Gastrocnemius medialis (tissue), 4 donors: ENCODE results near the gene WNT9B. TPM values are rescaled to one million over a fixed set of nuclear protein-coding genes. Genes with fewer than 3 reads are reported as not detected.

Experiments used
- ATAC-seq, 2 donors: fragments of 150-250 bp; one replicate each; pipeline ENCODE4 v1.9.1; 2016
- DNase-seq, 2 donors: peaks; one replicate each; pipeline ENCODE4 v3.0.0-alpha.2; 2019
- H3K27ac ChIP-seq, 4 donors: fragments of 200-600 bp; sonication (generic); 1 replicate in 1 of 4; 2 replicates in 3 of 4; pipeline ENCODE4 v1.5.1; 2016 to 2018; ENCODE audit warnings: mild to moderate bottlenecking in 2 of 4, moderate library complexity in 1 of 4
- H3K27me3 ChIP-seq, 3 donors: fragments of 200-600 bp; sonication (generic) in 2 of 3; 1 replicate in 1 of 3; 2 replicates in 2 of 3; pipeline versions ENCODE4 v1.5.1 to v1.6.0; 2016 to 2019; ENCODE audit warnings: mild to moderate bottlenecking in 1 of 3, moderate library complexity in 1 of 3
- H3K36me3 ChIP-seq, 2 donors: fragments of 200-600 bp; sonication (generic) in 1 of 2; one replicate each; pipeline ENCODE4 v1.5.1; 2017 to 2018
- H3K4me1 ChIP-seq, 2 donors: fragments of 200-600 bp; sonication (generic) in 1 of 2; one replicate each; pipeline ENCODE4 v1.5.1; 2016 to 2017; ENCODE audit warnings: mild to moderate bottlenecking in 2 of 2
- H3K4me3 ChIP-seq, 4 donors: fragments of 200-600 bp; sonication (generic) in 3 of 4; 1 replicate in 1 of 4; 2 replicates in 3 of 4; pipeline ENCODE4 v1.5.1; 2016 to 2019; ENCODE audit warnings: mild to moderate bottlenecking in 2 of 4
- H3K9me3 ChIP-seq, 3 donors: fragments of 200-600 bp; sonication (generic) in 2 of 3; 1 replicate in 1 of 3; 2 replicates in 2 of 3; pipeline ENCODE4 v1.5.1; 2016 to 2019
- POLR2A ChIP-seq, 2 donors: fragments of 450-650 bp; IDR thresholded peaks; one replicate each; pipeline ENCODE4 v1.6.1; 2017; ENCODE audit warnings: antibody characterized with exemption in 2 of 2, mild to moderate bottlenecking in 2 of 2, moderate library complexity in 2 of 2
- in situ Hi-C, 4 donors: fragments of 200-750 bp; cut with MboI; loops; one replicate each; pipeline versions ENCODE4 v1.15.0 to v1.8.0; 2017; ENCODE audit warnings: low sequenced_read_pairs in 4 of 4
- intact Hi-C: fragments of 100-400 bp; cut with DNase I; formaldehyde crosslinking; loops from one replicate; pipeline ENCODE4 v1.15.1; 2023; ENCODE audit warnings: low total_unique reads
- total RNA-seq, 4 donors: library from RNA; depleted of rRNA; stranded (reverse); fragments of >200 nt; gene quantifications; one replicate each; pipeline versions ENCODE4 v1.1.0 to v1.2.3, GENCODE V29; 2016
- TF ChIP-seq, protein P1 (sequence below), 5 experiments: fragments of 450-650 bp in 3 of 5; fragments of 200-600 bp in 2 of 5; sonication (generic) in 2 of 5; IDR thresholded peaks in 4 of 5; conservative IDR thresholded peaks in 1 of 5; 1 replicate in 4 of 5; 2 replicates in 1 of 5; pipeline ENCODE4 v1.5.1; 2016 to 2019; ENCODE audit warnings: antibody characterized with exemption in 5 of 5, mild to moderate bottlenecking in 3 of 5, moderate library complexity in 3 of 5

The WNT9B gene
- total RNA-seq, 4 donors from 2014 or later = 0.40 TPM; not detected in 3

GRCh38 chr17:46898860-46899259 is 47.5 kb downstream of the WNT9B start:
- in situ Hi-C loops = no loop called here
- H3K36me3 ChIP-seq = no peaks in the 10 kb centered on the region
- no peaks in the 10 kb centered on the region for H3K4me1 ChIP-seq
- H3K4me3 ChIP-seq = no peak overlapping the region
- DNase-seq (no peak), ATAC-seq (no peak)
- TF ChIP-seq, protein P1, sequence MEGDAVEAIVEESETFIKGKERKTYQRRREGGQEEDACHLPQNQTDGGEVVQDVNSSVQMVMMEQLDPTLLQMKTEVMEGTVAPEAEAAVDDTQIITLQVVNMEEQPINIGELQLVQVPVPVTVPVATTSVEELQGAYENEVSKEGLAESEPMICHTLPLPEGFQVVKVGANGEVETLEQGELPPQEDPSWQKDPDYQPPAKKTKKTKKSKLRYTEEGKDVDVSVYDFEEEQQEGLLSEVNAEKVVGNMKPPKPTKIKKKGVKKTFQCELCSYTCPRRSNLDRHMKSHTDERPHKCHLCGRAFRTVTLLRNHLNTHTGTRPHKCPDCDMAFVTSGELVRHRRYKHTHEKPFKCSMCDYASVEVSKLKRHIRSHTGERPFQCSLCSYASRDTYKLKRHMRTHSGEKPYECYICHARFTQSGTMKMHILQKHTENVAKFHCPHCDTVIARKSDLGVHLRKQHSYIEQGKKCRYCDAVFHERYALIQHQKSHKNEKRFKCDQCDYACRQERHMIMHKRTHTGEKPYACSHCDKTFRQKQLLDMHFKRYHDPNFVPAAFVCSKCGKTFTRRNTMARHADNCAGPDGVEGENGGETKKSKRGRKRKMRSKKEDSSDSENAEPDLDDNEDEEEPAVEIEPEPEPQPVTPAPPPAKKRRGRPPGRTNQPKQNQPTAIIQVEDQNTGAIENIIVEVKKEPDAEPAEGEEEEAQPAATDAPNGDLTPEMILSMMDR (IDR thresholded peaks at IDR 0.05 in 4 of 5, conservative IDR thresholded peaks at IDR 0.05 in 1 of 5) = no peak
- TF ChIP-seq POLR2A (IDR thresholded peaks at IDR 0.05) = no peak
- peaks cover 3 to 12% (median 4%) of the 10 kb centered on the region in 3 donors for H3K27me3 ChIP-seq
- intact Hi-C loops = no loop called here
- H3K27ac ChIP-seq = no peak overlapping the region
- H3K9me3 ChIP-seq = no peaks in the 10 kb centered on the region

GRCh38 chr17:46901291-46901690 is 49.9 kb downstream of the WNT9B start:
- Histone ChIP-seq H3K4me3 (no peak overlapping the region), H3K4me1 (no peaks in the 10 kb centered on the region), H3K27ac (no peak overlapping the region), H3K9me3 (no peaks in the 10 kb centered on the region), H3K36me3 (no peaks in the 10 kb centered on the region), H3K27me3 (no peaks in the 10 kb centered on the region)
- DNase-seq (no peak), ATAC-seq (no peak)
- TF ChIP-seq, protein P1 (IDR thresholded peaks at IDR 0.05 in 4 of 5, conservative IDR thresholded peaks at IDR 0.05 in 1 of 5) = no peak
- TF ChIP-seq POLR2A (IDR thresholded peaks at IDR 0.05) = no peak
- in situ Hi-C loops = no loop called here
- intact Hi-C loops = no loop called here

GRCh38 chr17:46903762-46904672 is 52.6 kb downstream of the WNT9B start:
- intact Hi-C loops = no loop called here
- Histone ChIP-seq H3K27ac (no peak overlapping the region), H3K36me3 (no peaks in the 10 kb centered on the region), H3K4me3 (no peak overlapping the region), H3K4me1 (no peaks in the 10 kb centered on the region), H3K27me3 (no peaks in the 10 kb centered on the region), H3K9me3 (no peaks in the 10 kb centered on the region)
- ATAC-seq (no peak), DNase-seq (no peak)
- in situ Hi-C loops = no loop called here
- TF ChIP-seq, protein P1 (IDR thresholded peaks at IDR 0.05 in 4 of 5, conservative IDR thresholded peaks at IDR 0.05 in 1 of 5) = no peak
- TF ChIP-seq POLR2A (IDR thresholded peaks at IDR 0.05) = no peak

DNA sequence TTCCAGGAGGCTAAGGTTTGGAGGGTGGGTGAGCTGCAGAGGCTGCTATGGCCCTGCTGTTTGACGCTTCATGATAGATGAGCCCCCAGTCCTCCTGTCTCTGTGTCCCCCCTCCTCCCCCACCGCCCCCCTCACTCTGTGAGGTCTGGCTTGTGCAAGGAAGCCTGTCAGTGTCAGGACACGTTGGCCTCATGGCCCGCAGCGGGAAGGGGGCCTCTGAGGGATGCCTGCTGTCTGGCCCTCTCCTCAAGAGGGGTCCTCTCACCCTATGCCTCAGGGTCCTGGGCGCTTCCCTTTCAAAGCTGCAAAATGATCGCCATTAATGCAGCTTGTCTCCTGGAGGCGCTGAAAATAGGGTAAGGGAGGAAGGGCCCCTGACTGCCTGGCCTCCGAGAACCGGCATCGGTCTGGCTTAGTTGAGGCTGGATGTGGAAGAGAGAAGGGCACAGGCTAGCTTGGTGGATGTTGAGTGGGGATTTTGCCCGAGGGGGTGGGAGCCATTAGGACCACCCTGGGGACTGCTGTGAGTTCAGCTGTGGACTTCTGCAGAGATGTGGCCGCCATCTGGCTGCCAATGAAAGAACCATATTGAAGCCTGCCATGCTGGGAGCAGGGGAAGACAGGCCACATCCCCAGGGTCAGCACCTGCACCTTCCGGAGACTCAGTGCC is 56.8 kb downstream of the WNT9B start:
- in situ Hi-C loops (no loop called here), intact Hi-C loops (no loop called here)
- no peak for DNase-seq
- H3K4me1 ChIP-seq = no peaks in the 10 kb centered on the region
- no peaks in the 10 kb centered on the region for H3K36me3 ChIP-seq
- H3K9me3 ChIP-seq = no peaks in the 10 kb centered on the region
- H3K4me3 ChIP-seq = no peak overlapping the region
- no peaks in the 10 kb centered on the region for H3K27me3 ChIP-seq
- TF ChIP-seq, protein P1 (IDR thresholded peaks at IDR 0.05 in 4 of 5, conservative IDR thresholded peaks at IDR 0.05 in 1 of 5) = no peak
- TF ChIP-seq POLR2A (IDR thresholded peaks at IDR 0.05) = no peak
- no peak overlapping the region for H3K27ac ChIP-seq
- ATAC-seq = no peak
